ENCODE results near the gene SAP30L. TPM values are rescaled to one million over a fixed set of nuclear protein-coding genes. Genes with fewer than 3 reads are reported as not detected.

Gene SAP30L
- total RNA-seq, 4 donors from 2014 or later = 26.3 to 47.1 (median 33.1) TPM

GRCh38 chr5:154475591-154476353 is 30.0 kb downstream of the SAP30L start:
- H3K27me3 ChIP-seq = peaks cover 100% of the 10 kb centered on the region
- no peak for DNase-seq
- peak overlapping the region; percentile 25 to 51 (median 34) for H3K4me3 ChIP-seq
- H3K36me3 ChIP-seq = no peaks in the 10 kb centered on the region
- WGBS, 2 donors (ENCODE audit: low coverage in 1 of 2) = 5% methylated on average over 17 to 46 of the region's 46 CpGs
- in situ Hi-C loops (cut with MboI; ENCODE audit: low pct_ligation_motif_present in 1 of 4, low pct_unique_long_range_greater_than_20kb in 1 of 4, low sequenced_read_pairs in 3 of 4) (no loop called here), intact Hi-C loops (cut with DNase I; ENCODE audit: low total_unique reads) (loop anchor here (10.0 kb wide), 1 partner anchor 49 kb away; no protein-coding TSS in a partner anchor)
- H3K27ac ChIP-seq = peak overlapping the region; percentile 51 to 91 (median 80)
- H3K4me1 ChIP-seq = peaks cover 3 to 59% (median 39%) of the 10 kb centered on the region in 4 donors
- no peak for TF ChIP-seq POLR2A (IDR thresholded peaks at IDR 0.05)
- TF ChIP-seq CTCF (IDR thresholded peaks at IDR 0.05) = no peak
- TF ChIP-seq EP300 (IDR thresholded peaks at IDR 0.05; ENCODE audit: low read depth) = no peak
- no peak for TF ChIP-seq POLR2AphosphoS5 (IDR thresholded peaks at IDR 0.05)
- H3K9me3 ChIP-seq = no peaks in the 10 kb centered on the region

- H3K4me1 ChIP-seq = peaks cover 3 to 57% (median 39%) of the 10 kb centered on the region in 4 donors
- H3K27me3 ChIP-seq = peaks cover 100% of the 10 kb centered on the region
- WGBS, 2 donors (ENCODE audit: low coverage in 1 of 2) = 3 to 6% methylated on average over 5 to 38 of the region's 38 CpGs
- no peaks in the 10 kb centered on the region for H3K9me3 ChIP-seq
- intact Hi-C loops (cut with DNase I; ENCODE audit: low total_unique reads) = loop anchor here (10.0 kb wide), 1 partner anchor 48 kb away; no protein-coding TSS in a partner anchor
- no peak for TF ChIP-seq EP300 (IDR thresholded peaks at IDR 0.05; ENCODE audit: low read depth)
- in situ Hi-C loops (cut with MboI; ENCODE audit: low pct_ligation_motif_present in 1 of 4, low pct_unique_long_range_greater_than_20kb in 1 of 4, low sequenced_read_pairs in 3 of 4) = no loop called here
- no peak for DNase-seq
- no peaks in the 10 kb centered on the region for H3K36me3 ChIP-seq
- H3K4me3 ChIP-seq = peak overlapping the region; percentile 25 to 51 (median 34)
- peak overlapping the region; percentile 51 to 91 (median 80) for H3K27ac ChIP-seq
These were observed 30.8 kb downstream of the SAP30L start for GRCh38 chr5:154476354-154477205.

GRCh38 chr5:154477382-154478223 is 31.8 kb downstream of the SAP30L start:
- in situ Hi-C loops (cut with MboI; ENCODE audit: low pct_ligation_motif_present in 1 of 4, low pct_unique_long_range_greater_than_20kb in 1 of 4, low sequenced_read_pairs in 3 of 4) (no loop called here), intact Hi-C loops (cut with DNase I; ENCODE audit: low total_unique reads) (loop anchor here (10.0 kb wide), 1 partner anchor 47 kb away; no protein-coding TSS in a partner anchor)
- no peaks in the 10 kb centered on the region for H3K36me3 ChIP-seq
- no peaks in the 10 kb centered on the region for H3K9me3 ChIP-seq
- WGBS, 2 donors (ENCODE audit: low coverage in 1 of 2) = 12% methylated on average over 68 of the region's 68 CpGs; no CpG with 5 or more reads in 1 of the 2 donors
- peak overlapping the region; percentile 25 to 51 (median 34) for H3K4me3 ChIP-seq
- peaks cover 3 to 60% (median 41%) of the 10 kb centered on the region in 4 donors for H3K4me1 ChIP-seq
- no peak for DNase-seq
- TF ChIP-seq CTCF (IDR thresholded peaks at IDR 0.05) = no peak
- TF ChIP-seq POLR2AphosphoS5 (IDR thresholded peaks at IDR 0.05) = peak in 1 of 3 donors; percentile 81
- H3K27me3 ChIP-seq = peaks cover 100% of the 10 kb centered on the region
- H3K27ac ChIP-seq = peak overlapping the region; percentile 56 to 91 (median 80)

- DNase-seq = peak; percentile 75
- H3K9me3 ChIP-seq = no peaks in the 10 kb centered on the region
- 2 to 6% methylated on average over 7 to 19 of the region's 20 CpGs for WGBS, 2 donors (ENCODE audit: low coverage in 1 of 2)
- intact Hi-C loops (cut with DNase I; ENCODE audit: low total_unique reads) (loop anchor here (10.0 kb wide), 1 partner anchor 47 kb away; no protein-coding TSS in a partner anchor), in situ Hi-C loops (cut with MboI; ENCODE audit: low pct_ligation_motif_present in 1 of 4, low pct_unique_long_range_greater_than_20kb in 1 of 4, low sequenced_read_pairs in 3 of 4) (no loop called here)
- peaks cover 100% of the 10 kb centered on the region for H3K27me3 ChIP-seq
- peak within 1 kb of the TSS; percentile 25 to 51 (median 34) for H3K4me3 ChIP-seq
- peak within 1 kb of the TSS; percentile 56 to 91 (median 80) for H3K27ac ChIP-seq
- TF ChIP-seq POLR2A (IDR thresholded peaks at IDR 0.05) = no peak
- TF ChIP-seq POLR2AphosphoS5 (IDR thresholded peaks at IDR 0.05) = peak in 2 of 3 donors; percentile 48 to 57
- peak in 1 of 5 experiments; percentile 3 for TF ChIP-seq CTCF (IDR thresholded peaks at IDR 0.05)
- H3K36me3 ChIP-seq = no peaks in the 10 kb centered on the region
- H3K4me1 ChIP-seq = peaks cover 7 to 63% (median 46%) of the 10 kb centered on the region in 4 donors
These were observed 32.4 kb downstream of the SAP30L start, which contains the start of gene HAND1 for GRCh38 chr5:154478224-154478565. Gene HAND1 (minus strand): TSS chr5:154478227. CDS start chr5:154478008, 219 bp downstream.

All from transverse colon (tissue), 4 donors.